Measurements from ENCODE around the gene CT83. TPM values are rescaled to one million over a fixed set of nuclear protein-coding genes. Genes with fewer than 3 reads are reported as not detected.
A peak's percentile ranks its signal among the peaks of the same experiment; 100 is the strongest.

CT83 gene
- total RNA-seq, 2 donors from 2014 or later = 0.73 TPM; not detected in 1

DNA sequence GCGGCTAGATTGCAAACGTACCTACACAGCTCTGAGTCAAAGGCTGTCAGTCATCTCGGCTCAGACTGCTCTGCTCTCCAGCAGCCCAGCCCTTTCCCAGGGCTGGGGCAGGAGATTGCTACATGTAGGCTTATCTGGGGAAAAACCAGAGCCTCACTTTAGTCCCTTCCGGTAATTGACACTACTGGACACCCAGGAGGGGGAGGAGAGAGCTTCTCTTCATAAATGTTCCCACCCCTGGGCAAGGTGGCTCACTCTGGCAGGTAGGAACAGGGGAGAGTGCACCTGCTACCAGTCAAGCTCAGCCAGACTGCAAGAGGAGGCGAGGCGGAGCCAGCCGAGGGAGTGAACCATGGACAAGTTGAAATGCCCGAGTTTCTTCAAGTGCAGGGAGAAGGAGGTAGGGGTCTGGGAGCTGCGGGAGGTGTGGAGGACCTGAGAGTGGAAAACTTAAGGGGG lies 26.4 kb downstream of the CT83 start, which contains the start of gene SLC6A14:
Gene SLC6A14 (plus strand): TSS at position 249 of the 459 bp plus-strand sequence. CDS start 104 bp downstream, at position 353.
- Histone ChIP-seq H3K27me3 (ENCODE audit: control insufficient read depth, insufficient read depth, low read length, poor library complexity, severe bottlenecking) (no peaks in the 10 kb centered on the region), H3K9me3 (ENCODE audit: control insufficient read depth, low read length) (no peaks in the 10 kb centered on the region), H3K9ac (ENCODE audit: extremely low read depth, low read length, poor library complexity, severe bottlenecking) (no peak within 1 kb of the TSS), H3K4me3 (ENCODE audit: low read length) (no peak within 1 kb of the TSS), H3K4me1 (ENCODE audit: control insufficient read depth, insufficient read depth, low read length) (no peaks in the 10 kb centered on the region), H3K27ac (ENCODE audit: low read depth, low read length) (no peak within 1 kb of the TSS), H3K36me3 (ENCODE audit: control insufficient read depth, insufficient read depth, low read length) (no peaks in the 10 kb centered on the region)
- TF ChIP-seq, protein P1, sequence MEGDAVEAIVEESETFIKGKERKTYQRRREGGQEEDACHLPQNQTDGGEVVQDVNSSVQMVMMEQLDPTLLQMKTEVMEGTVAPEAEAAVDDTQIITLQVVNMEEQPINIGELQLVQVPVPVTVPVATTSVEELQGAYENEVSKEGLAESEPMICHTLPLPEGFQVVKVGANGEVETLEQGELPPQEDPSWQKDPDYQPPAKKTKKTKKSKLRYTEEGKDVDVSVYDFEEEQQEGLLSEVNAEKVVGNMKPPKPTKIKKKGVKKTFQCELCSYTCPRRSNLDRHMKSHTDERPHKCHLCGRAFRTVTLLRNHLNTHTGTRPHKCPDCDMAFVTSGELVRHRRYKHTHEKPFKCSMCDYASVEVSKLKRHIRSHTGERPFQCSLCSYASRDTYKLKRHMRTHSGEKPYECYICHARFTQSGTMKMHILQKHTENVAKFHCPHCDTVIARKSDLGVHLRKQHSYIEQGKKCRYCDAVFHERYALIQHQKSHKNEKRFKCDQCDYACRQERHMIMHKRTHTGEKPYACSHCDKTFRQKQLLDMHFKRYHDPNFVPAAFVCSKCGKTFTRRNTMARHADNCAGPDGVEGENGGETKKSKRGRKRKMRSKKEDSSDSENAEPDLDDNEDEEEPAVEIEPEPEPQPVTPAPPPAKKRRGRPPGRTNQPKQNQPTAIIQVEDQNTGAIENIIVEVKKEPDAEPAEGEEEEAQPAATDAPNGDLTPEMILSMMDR (conservative IDR thresholded peaks at IDR 0.05) = no peak
- Mint-ChIP-seq H3K27me3 (ENCODE audit: insufficient read depth) (no peaks in the 10 kb centered on the region), H3K27ac (no peak within 1 kb of the TSS), H3K36me3 (ENCODE audit: low read depth) (no peaks in the 10 kb centered on the region), H3K4me1 (peaks cover 6% of the 10 kb centered on the region), H3K9me3 (no peaks in the 10 kb centered on the region), H3K4me3 (no peak within 1 kb of the TSS)
- WGBS, 2 experiments (ENCODE audit: insufficient coverage in 1 of 2, insufficient read length in 1 of 2) = 82% methylated on average over 9 of the region's 9 CpGs; no CpG with 5 or more reads in 1 of the 2 experiments
- DNase-seq = peak; percentile 47

GRCh38 chrX:116435597-116435996 lies 27.2 kb downstream of the CT83 start:
- no peaks in the 10 kb centered on the region for H3K27me3 ChIP-seq (ENCODE audit: control insufficient read depth, insufficient read depth, low read length, poor library complexity, severe bottlenecking)
- TF ChIP-seq, protein P1 (conservative IDR thresholded peaks at IDR 0.05) = no peak
- Mint-ChIP-seq H3K27ac (no peak overlapping the region), H3K4me3 (no peak overlapping the region), H3K9me3 (no peaks in the 10 kb centered on the region), H3K4me1 (peaks cover 6% of the 10 kb centered on the region), H3K27me3 (ENCODE audit: insufficient read depth) (no peaks in the 10 kb centered on the region), H3K36me3 (ENCODE audit: low read depth) (no peaks in the 10 kb centered on the region)
- H3K9me3 ChIP-seq (ENCODE audit: control insufficient read depth, low read length) = no peaks in the 10 kb centered on the region
- DNase-seq = no peak
- no peaks in the 10 kb centered on the region for H3K4me1 ChIP-seq (ENCODE audit: control insufficient read depth, insufficient read depth, low read length)
- no peak overlapping the region for H3K9ac ChIP-seq (ENCODE audit: extremely low read depth, low read length, poor library complexity, severe bottlenecking)
- no peak overlapping the region for H3K27ac ChIP-seq (ENCODE audit: low read depth, low read length)
- H3K4me3 ChIP-seq (ENCODE audit: low read length) = no peak overlapping the region
- no peaks in the 10 kb centered on the region for H3K36me3 ChIP-seq (ENCODE audit: control insufficient read depth, insufficient read depth, low read length)

DNA sequence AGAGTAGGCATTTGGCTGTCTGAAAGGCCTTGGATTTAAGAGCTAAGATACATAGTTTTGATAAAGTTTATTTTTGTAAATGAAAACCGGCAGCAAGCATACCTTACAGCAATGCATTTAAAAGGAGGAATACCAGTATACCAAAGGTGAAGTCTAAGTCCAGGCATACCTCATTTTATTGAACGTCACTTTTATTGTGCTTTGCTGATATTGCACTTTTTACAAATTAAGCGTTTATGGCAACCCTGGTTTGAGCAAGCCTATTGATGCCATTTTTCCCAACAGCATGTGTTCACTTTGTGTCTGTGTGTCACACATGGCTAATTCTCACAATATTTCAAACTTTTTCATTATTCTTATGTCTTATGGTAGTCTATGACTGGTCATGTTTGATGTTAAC lies 34.8 kb downstream of the CT83 start:
- Histone ChIP-seq H3K9me3 (ENCODE audit: control insufficient read depth, low read length) (no peaks in the 10 kb centered on the region), H3K4me3 (ENCODE audit: low read length) (no peak overlapping the region), H3K27me3 (ENCODE audit: control insufficient read depth, insufficient read depth, low read length, poor library complexity, severe bottlenecking) (no peaks in the 10 kb centered on the region), H3K4me1 (ENCODE audit: control insufficient read depth, insufficient read depth, low read length) (no peaks in the 10 kb centered on the region), H3K9ac (ENCODE audit: extremely low read depth, low read length, poor library complexity, severe bottlenecking) (no peak overlapping the region), H3K27ac (ENCODE audit: low read depth, low read length) (no peak overlapping the region), H3K36me3 (ENCODE audit: control insufficient read depth, insufficient read depth, low read length) (no peaks in the 10 kb centered on the region)
- Mint-ChIP-seq H3K4me3 (no peak overlapping the region), H3K4me1 (peaks cover 22% of the 10 kb centered on the region), H3K27me3 (ENCODE audit: insufficient read depth) (peaks cover 12% of the 10 kb centered on the region), H3K9me3 (no peaks in the 10 kb centered on the region), H3K27ac (no peak overlapping the region), H3K36me3 (ENCODE audit: low read depth) (no peaks in the 10 kb centered on the region)
- TF ChIP-seq, protein P1 (conservative IDR thresholded peaks at IDR 0.05) = no peak
- WGBS, 2 experiments (ENCODE audit: insufficient coverage in 1 of 2, insufficient read length in 1 of 2) = 95% methylated on average over 3 of the region's 3 CpGs; no CpG with 5 or more reads in 1 of the 2 experiments
- DNase-seq = no peak
